ENCODE results near the gene C16orf96. TPM values are rescaled to one million over a fixed set of nuclear protein-coding genes. Genes with fewer than 3 reads are reported as not detected.
A peak's percentile ranks its signal among the peaks of the same experiment; 100 is the strongest.

Gene C16orf96
- total and polyA plus RNA-seq, 5 donors from 2014 or later = 0.17 TPM; not detected in 4

DNA sequence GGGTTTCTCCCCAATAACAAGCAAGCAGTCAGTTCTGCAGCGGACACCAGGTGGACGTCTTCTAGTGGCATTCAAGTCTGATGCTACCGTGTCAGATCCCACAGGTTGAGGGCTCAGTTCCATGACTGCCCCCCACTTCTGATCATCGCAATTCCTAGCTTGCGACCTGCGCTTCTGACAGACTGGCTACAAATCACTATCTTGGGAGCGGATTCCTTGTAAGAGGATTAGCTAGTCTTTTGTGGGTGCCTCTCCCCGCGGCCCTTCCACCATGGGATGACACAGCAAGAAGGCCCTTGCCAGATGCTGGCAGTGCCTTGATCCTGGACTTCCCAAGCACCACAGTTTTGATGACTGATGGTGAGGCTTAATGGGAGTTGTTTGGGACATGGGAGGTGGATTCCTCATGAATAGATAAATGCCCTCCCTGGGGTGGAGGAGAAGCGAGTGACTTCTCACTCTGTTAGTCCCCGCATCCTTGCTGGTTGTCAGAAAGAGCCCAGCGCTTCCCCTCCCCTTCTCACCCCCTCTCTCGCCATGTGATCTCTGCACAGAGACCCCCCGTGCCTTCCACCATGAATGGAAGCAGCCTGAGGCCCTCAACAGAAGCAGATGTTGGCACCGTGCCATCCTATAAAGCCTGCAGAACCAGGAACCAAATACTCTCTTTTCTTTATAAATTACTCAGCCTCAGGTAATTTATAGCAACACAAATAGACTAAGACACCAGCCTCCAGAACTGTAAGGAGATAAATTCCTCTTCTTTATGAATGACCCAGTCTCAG lies 36.7 kb upstream of the C16orf96 start:
- H3K36me3 ChIP-seq (ENCODE audit: control insufficient read depth, insufficient read depth, low read length) = peaks cover 5% of the 10 kb centered on the region
- H3K27ac Mint-ChIP-seq = peak overlapping the region; percentile 31 to 91 (median 84)
- no peaks in the 10 kb centered on the region for H3K27me3 ChIP-seq (ENCODE audit: control insufficient read depth, insufficient read depth, low read length)
- DNase-seq = no peak
- peaks cover 20 to 43% (median 38%) of the 10 kb centered on the region in 4 donors for H3K4me1 Mint-ChIP-seq
- H3K36me3 Mint-ChIP-seq = peaks cover 4% of the 10 kb centered on the region
- H3K4me3 ChIP-seq (ENCODE audit: low read depth, low read length) = no peak overlapping the region
- peaks cover 19% of the 10 kb centered on the region for H3K4me1 ChIP-seq (ENCODE audit: control insufficient read depth, insufficient read depth, low read length, poor library complexity, severe bottlenecking)
- no peak for ATAC-seq (ENCODE audit: low read depth in 2 of 2)
- no peak overlapping the region for H3K27ac ChIP-seq (ENCODE audit: insufficient read depth, low read length, poor library complexity, severe bottlenecking)
- no peaks in the 10 kb centered on the region for H3K27me3 Mint-ChIP-seq
- H3K9me3 ChIP-seq (ENCODE audit: control insufficient read depth in 2 of 2, low read length in 2 of 2) = no peaks in the 10 kb centered on the region
- peak overlapping the region in 1 of 4 donors; percentile 9 for H3K4me3 Mint-ChIP-seq
- no peaks in the 10 kb centered on the region for H3K9me3 Mint-ChIP-seq

DNA sequence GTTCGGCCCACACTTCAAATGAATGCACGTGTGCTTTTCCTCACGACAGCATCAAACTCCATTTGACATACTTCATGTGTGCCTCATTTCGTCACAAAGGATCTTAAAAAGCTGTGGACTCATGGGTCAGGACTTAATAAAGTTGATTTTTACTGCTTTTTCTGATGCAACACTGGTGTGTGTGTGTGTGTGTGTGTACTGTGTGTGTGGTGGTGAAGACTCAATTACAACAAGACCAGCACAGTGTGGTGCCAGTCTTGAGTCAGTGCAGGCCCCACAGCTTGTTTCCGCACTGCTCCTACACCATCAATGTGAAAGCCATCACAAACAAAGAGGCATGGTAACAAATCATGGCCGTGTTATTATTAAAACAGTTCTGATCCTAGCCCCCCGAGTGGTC lies 35.2 kb upstream of the C16orf96 start:
- no peak overlapping the region for H3K27ac ChIP-seq (ENCODE audit: insufficient read depth, low read length, poor library complexity, severe bottlenecking)
- Mint-ChIP-seq H3K27me3 (no peaks in the 10 kb centered on the region), H3K27ac (peak overlapping the region in 1 of 3 donors; percentile 35), H3K4me3 (no peak overlapping the region), H3K4me1 (peaks cover 9 to 34% (median 27%) of the 10 kb centered on the region in 4 donors), H3K9me3 (no peaks in the 10 kb centered on the region), H3K36me3 (peaks cover 4% of the 10 kb centered on the region)
- H3K4me1 ChIP-seq (ENCODE audit: control insufficient read depth, insufficient read depth, low read length, poor library complexity, severe bottlenecking) = peaks cover 4% of the 10 kb centered on the region
- no peaks in the 10 kb centered on the region for H3K27me3 ChIP-seq (ENCODE audit: control insufficient read depth, insufficient read depth, low read length)
- H3K4me3 ChIP-seq (ENCODE audit: low read depth, low read length) = no peak overlapping the region
- ATAC-seq (ENCODE audit: low read depth in 2 of 2) (no peak), DNase-seq (no peak)
- no peaks in the 10 kb centered on the region for H3K9me3 ChIP-seq (ENCODE audit: control insufficient read depth in 2 of 2, low read length in 2 of 2)
- H3K36me3 ChIP-seq (ENCODE audit: control insufficient read depth, insufficient read depth, low read length) = peaks cover 5% of the 10 kb centered on the region

DNA sequence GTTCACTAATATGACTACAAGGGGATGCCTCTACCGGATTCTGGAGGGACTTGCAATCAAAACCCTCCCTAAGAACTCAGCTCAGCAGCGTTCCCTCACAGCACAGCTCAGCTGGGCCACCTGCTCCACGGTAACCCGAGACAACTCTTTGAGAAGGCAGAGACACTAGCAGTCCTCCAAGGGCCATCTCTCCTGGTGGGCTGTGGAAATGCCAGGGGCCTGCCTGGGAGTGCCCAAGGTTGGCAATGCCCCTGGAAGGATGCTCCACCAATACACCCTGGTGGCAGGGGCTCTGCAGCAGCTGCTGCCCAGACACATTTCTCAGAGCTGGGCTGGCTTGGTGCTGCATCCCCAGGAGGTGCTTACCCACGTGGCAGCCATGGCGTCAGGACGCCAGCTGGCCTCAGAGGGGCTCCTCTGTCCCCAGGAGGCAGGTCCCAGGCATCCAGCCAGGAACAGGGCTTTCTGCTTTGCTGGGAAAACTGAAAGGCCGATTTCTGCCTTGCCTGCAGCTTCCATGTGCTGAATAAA lies 34.0 kb upstream of the C16orf96 start:
- no peak overlapping the region for H3K4me3 ChIP-seq (ENCODE audit: low read depth, low read length)
- ATAC-seq (ENCODE audit: low read depth in 2 of 2) (no peak), DNase-seq (no peak)
- no peaks in the 10 kb centered on the region for H3K9me3 ChIP-seq (ENCODE audit: control insufficient read depth in 2 of 2, low read length in 2 of 2)
- H3K4me1 ChIP-seq (ENCODE audit: control insufficient read depth, insufficient read depth, low read length, poor library complexity, severe bottlenecking) = no peaks in the 10 kb centered on the region
- H3K27me3 ChIP-seq (ENCODE audit: control insufficient read depth, insufficient read depth, low read length) = no peaks in the 10 kb centered on the region
- H3K4me3 Mint-ChIP-seq = no peak overlapping the region
- no peaks in the 10 kb centered on the region for H3K27me3 Mint-ChIP-seq
- no peak overlapping the region for H3K27ac ChIP-seq (ENCODE audit: insufficient read depth, low read length, poor library complexity, severe bottlenecking)
- H3K9me3 Mint-ChIP-seq = no peaks in the 10 kb centered on the region
- H3K36me3 ChIP-seq (ENCODE audit: control insufficient read depth, insufficient read depth, low read length) = peaks cover 5% of the 10 kb centered on the region
- H3K36me3 Mint-ChIP-seq = peaks cover 4% of the 10 kb centered on the region
- no peak overlapping the region for H3K27ac Mint-ChIP-seq
- peaks cover under 1 to 28% (median 20%) of the 10 kb centered on the region in 4 donors for H3K4me1 Mint-ChIP-seq

DNA sequence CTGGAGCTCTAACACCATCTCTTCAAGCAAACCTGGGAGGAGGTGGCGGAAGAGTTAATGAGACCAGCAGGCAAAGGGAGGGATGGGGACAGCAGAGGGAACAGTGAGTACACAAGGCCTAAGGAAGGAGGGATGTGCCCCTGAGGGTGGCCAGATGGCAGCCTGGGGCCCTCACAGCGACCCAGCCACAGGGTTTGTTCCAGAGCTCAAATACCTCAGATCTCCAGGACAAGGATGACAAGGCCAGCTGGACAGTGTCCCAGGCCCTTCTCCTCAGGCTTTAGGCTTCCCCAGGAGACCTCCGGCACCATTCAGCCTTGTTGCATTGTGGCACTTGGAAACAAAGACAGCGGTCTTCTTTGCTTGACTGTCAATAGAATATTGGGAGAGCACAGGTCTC lies 32.5 kb upstream of the C16orf96 start:
- peaks cover 7% of the 10 kb centered on the region for H3K36me3 Mint-ChIP-seq
- H3K4me1 Mint-ChIP-seq = peaks cover 4 to 30% (median 23%) of the 10 kb centered on the region in 4 donors
- H3K4me3 Mint-ChIP-seq = no peak overlapping the region
- ATAC-seq (ENCODE audit: low read depth in 2 of 2) (no peak), DNase-seq (no peak)
- no peak overlapping the region for H3K4me3 ChIP-seq (ENCODE audit: low read depth, low read length)
- H3K9me3 ChIP-seq (ENCODE audit: control insufficient read depth in 2 of 2, low read length in 2 of 2) = no peaks in the 10 kb centered on the region
- H3K27ac ChIP-seq (ENCODE audit: insufficient read depth, low read length, poor library complexity, severe bottlenecking) = no peak overlapping the region
- H3K36me3 ChIP-seq (ENCODE audit: control insufficient read depth, insufficient read depth, low read length) = peaks cover 5% of the 10 kb centered on the region
- no peaks in the 10 kb centered on the region for H3K27me3 ChIP-seq (ENCODE audit: control insufficient read depth, insufficient read depth, low read length)
- peak overlapping the region in 1 of 3 donors; percentile 70 for H3K27ac Mint-ChIP-seq
- H3K9me3 Mint-ChIP-seq = no peaks in the 10 kb centered on the region
- no peaks in the 10 kb centered on the region for H3K4me1 ChIP-seq (ENCODE audit: control insufficient read depth, insufficient read depth, low read length, poor library complexity, severe bottlenecking)
- H3K27me3 Mint-ChIP-seq = no peaks in the 10 kb centered on the region

DNA sequence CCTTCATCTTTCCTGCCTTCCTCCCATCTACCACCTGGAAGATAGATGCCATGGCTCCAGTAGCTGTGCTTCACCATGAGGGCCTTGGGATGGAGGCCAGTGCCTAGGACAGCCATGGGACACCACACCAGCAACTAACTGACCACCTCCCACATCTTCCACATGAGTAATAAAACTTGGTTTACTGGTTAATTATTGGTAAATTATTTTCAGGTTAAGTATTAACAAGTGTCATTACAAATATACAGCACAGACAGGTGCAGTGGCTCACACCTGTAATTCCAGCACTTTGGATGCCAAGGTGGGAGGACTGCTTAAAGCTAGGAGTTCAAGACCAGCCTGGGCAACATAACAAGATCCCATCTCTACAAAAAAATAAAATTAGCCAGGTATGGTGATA lies 31.6 kb upstream of the C16orf96 start:
- H3K4me1 Mint-ChIP-seq = peaks cover 9 to 38% (median 27%) of the 10 kb centered on the region in 4 donors
- peak overlapping the region in 1 of 4 donors; percentile 24 for H3K4me3 Mint-ChIP-seq
- Histone ChIP-seq H3K9me3 (ENCODE audit: control insufficient read depth in 2 of 2, low read length in 2 of 2) (no peaks in the 10 kb centered on the region), H3K36me3 (ENCODE audit: control insufficient read depth, insufficient read depth, low read length) (peaks cover 5% of the 10 kb centered on the region), H3K4me3 (ENCODE audit: low read depth, low read length) (no peak overlapping the region), H3K27ac (ENCODE audit: insufficient read depth, low read length, poor library complexity, severe bottlenecking) (no peak overlapping the region), H3K27me3 (ENCODE audit: control insufficient read depth, insufficient read depth, low read length) (no peaks in the 10 kb centered on the region), H3K4me1 (ENCODE audit: control insufficient read depth, insufficient read depth, low read length, poor library complexity, severe bottlenecking) (peaks cover 8% of the 10 kb centered on the region)
- ATAC-seq (ENCODE audit: low read depth in 2 of 2) (no peak), DNase-seq (no peak)
- H3K27me3 Mint-ChIP-seq = no peaks in the 10 kb centered on the region
- peaks cover 11% of the 10 kb centered on the region for H3K36me3 Mint-ChIP-seq
- no peaks in the 10 kb centered on the region for H3K9me3 Mint-ChIP-seq
- peak overlapping the region in 1 of 3 donors; percentile 70 for H3K27ac Mint-ChIP-seq

DNA sequence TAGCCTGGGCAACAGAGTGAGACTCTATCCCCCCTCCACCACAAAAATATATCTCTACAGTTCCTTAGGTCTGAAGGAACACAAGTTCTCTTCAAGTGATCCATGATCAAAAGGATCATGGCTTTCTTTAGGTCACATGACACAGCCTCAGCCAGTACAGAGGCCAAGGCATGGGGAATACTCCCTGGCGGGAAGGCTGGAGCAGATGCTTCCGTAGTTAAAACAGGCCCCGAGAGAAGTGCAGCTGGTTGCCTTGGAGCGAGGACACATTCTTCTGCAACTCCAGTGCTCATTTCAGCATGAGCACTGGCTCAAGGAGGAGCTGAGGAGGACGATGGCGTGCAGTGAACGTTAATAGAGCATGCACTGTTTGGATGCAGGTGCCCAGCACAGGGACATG lies 31.1 kb upstream of the C16orf96 start:
- Mint-ChIP-seq H3K27me3 (no peaks in the 10 kb centered on the region), H3K4me3 (no peak overlapping the region), H3K27ac (no peak overlapping the region), H3K4me1 (peaks cover 11 to 41% (median 30%) of the 10 kb centered on the region in 4 donors), H3K36me3 (peaks cover 12% of the 10 kb centered on the region), H3K9me3 (no peaks in the 10 kb centered on the region)
- no peaks in the 10 kb centered on the region for H3K9me3 ChIP-seq (ENCODE audit: control insufficient read depth in 2 of 2, low read length in 2 of 2)
- H3K27ac ChIP-seq (ENCODE audit: insufficient read depth, low read length, poor library complexity, severe bottlenecking) = no peak overlapping the region
- peaks cover 13% of the 10 kb centered on the region for H3K4me1 ChIP-seq (ENCODE audit: control insufficient read depth, insufficient read depth, low read length, poor library complexity, severe bottlenecking)
- ATAC-seq (ENCODE audit: low read depth in 2 of 2) = no peak
- H3K4me3 ChIP-seq (ENCODE audit: low read depth, low read length) = no peak overlapping the region
- peaks cover 5% of the 10 kb centered on the region for H3K36me3 ChIP-seq (ENCODE audit: control insufficient read depth, insufficient read depth, low read length)
- no peak for DNase-seq
- H3K27me3 ChIP-seq (ENCODE audit: control insufficient read depth, insufficient read depth, low read length) = no peaks in the 10 kb centered on the region

DNA sequence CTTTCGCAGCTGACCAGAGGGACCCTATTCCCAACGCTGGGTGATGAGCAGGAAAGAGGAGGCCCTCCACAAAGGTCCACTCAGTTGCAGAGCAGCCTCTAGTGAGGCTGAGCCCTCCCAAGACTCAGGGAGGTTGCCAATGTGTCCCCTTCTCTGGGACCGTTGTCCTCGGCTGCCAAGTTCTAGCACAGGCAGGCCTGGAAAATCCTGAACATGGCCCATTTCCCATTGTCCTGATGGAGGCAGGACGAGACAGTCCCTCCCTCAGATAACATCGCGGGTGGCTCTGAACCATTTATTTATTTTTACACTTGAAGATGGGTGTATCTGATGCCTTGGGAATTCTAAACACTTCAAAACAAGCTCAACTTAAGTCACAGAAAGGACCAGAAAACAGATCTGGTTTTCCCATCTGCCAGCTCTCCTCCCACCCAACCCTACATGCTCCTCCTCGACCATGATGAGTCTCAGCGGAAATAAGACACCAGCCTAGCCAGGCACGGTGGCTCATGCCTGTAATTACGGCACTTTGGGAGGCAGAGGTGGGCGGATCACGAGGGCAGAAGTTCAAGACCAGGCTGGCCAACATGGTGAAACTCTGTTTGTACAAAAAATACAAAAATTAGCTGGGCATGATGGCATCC lies 30.4 kb upstream of the C16orf96 start:
- H3K27me3 Mint-ChIP-seq = no peaks in the 10 kb centered on the region
- Histone ChIP-seq H3K9me3 (ENCODE audit: control insufficient read depth in 2 of 2, low read length in 2 of 2) (no peaks in the 10 kb centered on the region), H3K36me3 (ENCODE audit: control insufficient read depth, insufficient read depth, low read length) (peaks cover 5% of the 10 kb centered on the region), H3K27me3 (ENCODE audit: control insufficient read depth, insufficient read depth, low read length) (no peaks in the 10 kb centered on the region), H3K27ac (ENCODE audit: insufficient read depth, low read length, poor library complexity, severe bottlenecking) (no peak overlapping the region), H3K4me3 (ENCODE audit: low read depth, low read length) (no peak overlapping the region), H3K4me1 (ENCODE audit: control insufficient read depth, insufficient read depth, low read length, poor library complexity, severe bottlenecking) (peaks cover 16% of the 10 kb centered on the region)
- ATAC-seq (ENCODE audit: low read depth in 2 of 2) (no peak), DNase-seq (no peak)
- peak overlapping the region in 1 of 3 donors; percentile 56 for H3K27ac Mint-ChIP-seq
- H3K9me3 Mint-ChIP-seq = no peaks in the 10 kb centered on the region
- peaks cover 12% of the 10 kb centered on the region for H3K36me3 Mint-ChIP-seq
- H3K4me1 Mint-ChIP-seq = peaks cover 11 to 43% (median 34%) of the 10 kb centered on the region in 4 donors
- H3K4me3 Mint-ChIP-seq = no peak overlapping the region

Measured in CD4-positive, CD25-positive, alpha-beta regulatory T cell (primary cell).